ENCODE measurements around the gene ATP1B4. TPM values are rescaled to one million over a fixed set of nuclear protein-coding genes. Genes with fewer than 3 reads are reported as not detected.

The ATP1B4 gene
- total RNA-seq, 2 donors from 2014 or later = not detected

- Histone ChIP-seq H3K9me3 (no peaks in the 10 kb centered on the region), H3K4me1 (ENCODE audit: control insufficient read depth in 1 of 2, low read depth in 2 of 2) (no peaks in the 10 kb centered on the region), H3K36me3 (no peaks in the 10 kb centered on the region), H3K27me3 (replicated peaks; ENCODE audit: insufficient read depth) (no peaks in the 10 kb centered on the region), H3K27ac (peak overlapping the region in 1 of 2 donors; percentile 12), H3K4me3 (peak overlapping the region; percentile 41)
- TF ChIP-seq, protein P1, sequence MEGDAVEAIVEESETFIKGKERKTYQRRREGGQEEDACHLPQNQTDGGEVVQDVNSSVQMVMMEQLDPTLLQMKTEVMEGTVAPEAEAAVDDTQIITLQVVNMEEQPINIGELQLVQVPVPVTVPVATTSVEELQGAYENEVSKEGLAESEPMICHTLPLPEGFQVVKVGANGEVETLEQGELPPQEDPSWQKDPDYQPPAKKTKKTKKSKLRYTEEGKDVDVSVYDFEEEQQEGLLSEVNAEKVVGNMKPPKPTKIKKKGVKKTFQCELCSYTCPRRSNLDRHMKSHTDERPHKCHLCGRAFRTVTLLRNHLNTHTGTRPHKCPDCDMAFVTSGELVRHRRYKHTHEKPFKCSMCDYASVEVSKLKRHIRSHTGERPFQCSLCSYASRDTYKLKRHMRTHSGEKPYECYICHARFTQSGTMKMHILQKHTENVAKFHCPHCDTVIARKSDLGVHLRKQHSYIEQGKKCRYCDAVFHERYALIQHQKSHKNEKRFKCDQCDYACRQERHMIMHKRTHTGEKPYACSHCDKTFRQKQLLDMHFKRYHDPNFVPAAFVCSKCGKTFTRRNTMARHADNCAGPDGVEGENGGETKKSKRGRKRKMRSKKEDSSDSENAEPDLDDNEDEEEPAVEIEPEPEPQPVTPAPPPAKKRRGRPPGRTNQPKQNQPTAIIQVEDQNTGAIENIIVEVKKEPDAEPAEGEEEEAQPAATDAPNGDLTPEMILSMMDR (IDR thresholded peaks at IDR 0.05) = no peak
- no peak for ATAC-seq (ENCODE audit: insufficient number of reproducible peaks, low FRiP score, low read depth)
- no peak for DNase-seq (ENCODE audit: low spot score)
These were observed 10.9 kb downstream of the ATP1B4 start for GRCh38 chrX:120372667-120373370.

GRCh38 chrX:120377179-120377578 lies 15.3 kb downstream of the ATP1B4 start:
- H3K9me3 ChIP-seq = no peaks in the 10 kb centered on the region

GRCh38 chrX:120377715-120378114 lies 15.8 kb downstream of the ATP1B4 start:
- Histone ChIP-seq H3K36me3 (no peaks in the 10 kb centered on the region), H3K9me3 (no peaks in the 10 kb centered on the region), H3K4me3 (no peak overlapping the region), H3K27me3 (replicated peaks; ENCODE audit: insufficient read depth) (no peaks in the 10 kb centered on the region), H3K4me1 (ENCODE audit: control insufficient read depth in 1 of 2, low read depth in 2 of 2) (no peaks in the 10 kb centered on the region), H3K27ac (no peak overlapping the region)
- DNase-seq (ENCODE audit: low spot score) (no peak), ATAC-seq (ENCODE audit: insufficient number of reproducible peaks, low FRiP score, low read depth) (no peak)
- TF ChIP-seq, protein P1 (IDR thresholded peaks at IDR 0.05) = no peak

More at GRCh38 chrX:120377179-120377578, 15.3 kb downstream of the ATP1B4 start:
- DNase-seq (ENCODE audit: low spot score) (no peak), ATAC-seq (ENCODE audit: insufficient number of reproducible peaks, low FRiP score, low read depth) (no peak)
- Histone ChIP-seq H3K27me3 (replicated peaks; ENCODE audit: insufficient read depth) (no peaks in the 10 kb centered on the region), H3K36me3 (no peaks in the 10 kb centered on the region), H3K27ac (no peak overlapping the region), H3K4me3 (no peak overlapping the region), H3K4me1 (ENCODE audit: control insufficient read depth in 1 of 2, low read depth in 2 of 2) (no peaks in the 10 kb centered on the region)
- TF ChIP-seq, protein P1 (IDR thresholded peaks at IDR 0.05) = no peak

DNA sequence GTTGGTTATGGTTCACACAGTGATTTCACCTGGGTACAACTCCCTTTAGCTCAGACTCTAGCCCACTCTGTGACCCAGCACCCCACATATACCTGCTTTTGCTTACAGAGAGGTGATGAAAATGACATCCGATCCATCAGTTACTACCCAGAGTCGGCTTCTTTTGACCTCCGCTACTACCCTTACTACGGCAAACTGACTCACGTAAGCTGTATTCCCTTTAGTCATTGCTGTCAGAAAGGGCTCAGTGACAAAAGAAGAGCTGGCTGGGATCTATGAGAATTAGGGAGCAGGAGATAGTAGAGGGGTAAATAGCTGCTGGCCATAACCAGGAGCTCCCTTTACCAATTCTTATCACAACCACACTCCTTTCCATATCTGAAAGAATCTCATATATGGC lies 16.7 kb downstream of the ATP1B4 start:
- no peaks in the 10 kb centered on the region for H3K27me3 ChIP-seq (replicated peaks; ENCODE audit: insufficient read depth)
- H3K9me3 ChIP-seq = no peaks in the 10 kb centered on the region
- H3K27ac ChIP-seq = no peak overlapping the region
- H3K36me3 ChIP-seq = no peaks in the 10 kb centered on the region
- no peaks in the 10 kb centered on the region for H3K4me1 ChIP-seq (ENCODE audit: control insufficient read depth in 1 of 2, low read depth in 2 of 2)
- ATAC-seq (ENCODE audit: insufficient number of reproducible peaks, low FRiP score, low read depth) (no peak), DNase-seq (ENCODE audit: low spot score) (no peak)
- no peak overlapping the region for H3K4me3 ChIP-seq
- TF ChIP-seq, protein P1 (IDR thresholded peaks at IDR 0.05) = no peak

GRCh38 chrX:120379937-120380681 lies 18.2 kb downstream of the ATP1B4 start:
- DNase-seq (ENCODE audit: low spot score) (no peak), ATAC-seq (ENCODE audit: insufficient number of reproducible peaks, low FRiP score, low read depth) (no peak)
- no peak overlapping the region for H3K4me3 ChIP-seq

More at GRCh38 chrX:120379937-120380681, 18.2 kb downstream of the ATP1B4 start:
- Histone ChIP-seq H3K36me3 (no peaks in the 10 kb centered on the region), H3K9me3 (no peaks in the 10 kb centered on the region), H3K27ac (no peak overlapping the region), H3K27me3 (replicated peaks; ENCODE audit: insufficient read depth) (no peaks in the 10 kb centered on the region), H3K4me1 (ENCODE audit: control insufficient read depth in 1 of 2, low read depth in 2 of 2) (no peaks in the 10 kb centered on the region)
- TF ChIP-seq, protein P1 (IDR thresholded peaks at IDR 0.05) = no peak
